ENCODE results near the gene IL6. TPM values are rescaled to one million over a fixed set of nuclear protein-coding genes. Genes with fewer than 3 reads are reported as not detected.
A peak's percentile ranks its signal among the peaks of the same experiment; 100 is the strongest.

Gene IL6
- total RNA-seq, 2 experiments from 2014 or later: not detected

GRCh38 chr7:22697322-22697859, 29.6 kb upstream of the IL6 start:
- peaks cover 41% of the 10 kb centered on the region for H3K4me1 Mint-ChIP-seq (ENCODE audit: low read depth)
- ATAC-seq (ENCODE audit: poor library complexity) (no peak), DNase-seq (no peak)
- no peaks in the 10 kb centered on the region for H3K9me3 Mint-ChIP-seq
- ChIA-PET CTCF (no interaction called here), POLR2A (interaction anchor here (0.7 to 1.6 kb wide), 2 partner anchors 31 to 135 kb away, joined by 3 to 4 read pairs; no protein-coding TSS in a partner anchor)
- no peak overlapping the region for H3K27ac Mint-ChIP-seq
- intact Hi-C loops (cut with DNase I, micrococcal nuclease): no loop called here
- H3K36me3 Mint-ChIP-seq (ENCODE audit: low read depth): no peaks in the 10 kb centered on the region
- H3K27me3 ChIP-seq (ENCODE audit: control insufficient read depth in 1 of 2, insufficient read depth in 2 of 2, low read length in 2 of 2): no peaks in the 10 kb centered on the region
- no peaks in the 10 kb centered on the region for H3K27me3 Mint-ChIP-seq
- H3K4me1 ChIP-seq (ENCODE audit: insufficient read depth, low read length): peaks cover 20% of the 10 kb centered on the region
- H3K27ac ChIP-seq (ENCODE audit: low read depth in 1 of 2, low read length in 2 of 2): no peak overlapping the region
- H3K36me3 ChIP-seq (ENCODE audit: insufficient read depth, low read length): no peaks in the 10 kb centered on the region
- TF ChIP-seq CTCF (IDR thresholded peaks at IDR 0.05): no peak
- H3K4me3 ChIP-seq (ENCODE audit: low read length): no peak overlapping the region
- H3K4me3 Mint-ChIP-seq: no peak overlapping the region
- no peaks in the 10 kb centered on the region for H3K9me3 ChIP-seq (ENCODE audit: control insufficient read depth in 1 of 2, insufficient read depth in 1 of 2, low read length in 2 of 2)

- no peaks in the 10 kb centered on the region for H3K9me3 Mint-ChIP-seq
- H3K27ac Mint-ChIP-seq: no peak overlapping the region
These were observed 29.0 kb upstream of the IL6 start for GRCh38 chr7:22697876-22698606.

DNA sequence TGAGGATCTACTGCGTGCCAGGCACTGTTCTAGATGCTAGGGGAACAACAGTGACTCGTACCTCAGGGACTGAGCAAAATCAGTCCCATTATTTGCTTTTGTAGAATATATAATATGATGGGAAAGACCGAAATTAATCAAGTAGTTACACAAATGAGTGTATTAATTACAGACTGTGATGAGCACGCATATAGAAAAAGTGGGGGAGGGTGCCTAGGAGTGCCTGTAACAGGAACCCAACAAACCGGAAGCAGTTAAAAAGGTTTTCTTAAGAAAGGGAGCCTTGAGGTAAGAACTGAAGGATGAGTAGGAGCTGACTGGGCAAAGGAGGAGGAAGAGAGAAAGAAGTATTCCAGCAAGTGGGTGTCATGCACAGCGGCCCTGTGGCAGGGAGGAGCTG, 28.2 kb upstream of the IL6 start:
- no peak overlapping the region for H3K27ac Mint-ChIP-seq
- intact Hi-C loops (cut with DNase I, micrococcal nuclease): no loop called here
- H3K9me3 Mint-ChIP-seq: no peaks in the 10 kb centered on the region
- H3K4me1 Mint-ChIP-seq (ENCODE audit: low read depth): peaks cover 41% of the 10 kb centered on the region
- Histone ChIP-seq H3K27ac (ENCODE audit: low read depth in 1 of 2, low read length in 2 of 2) (no peak overlapping the region), H3K4me1 (ENCODE audit: insufficient read depth, low read length) (peaks cover 20% of the 10 kb centered on the region), H3K4me3 (ENCODE audit: low read length) (no peak overlapping the region), H3K9me3 (ENCODE audit: control insufficient read depth in 1 of 2, insufficient read depth in 1 of 2, low read length in 2 of 2) (no peaks in the 10 kb centered on the region), H3K27me3 (ENCODE audit: control insufficient read depth in 1 of 2, insufficient read depth in 2 of 2, low read length in 2 of 2) (no peaks in the 10 kb centered on the region), H3K36me3 (ENCODE audit: insufficient read depth, low read length) (no peaks in the 10 kb centered on the region)
- peak in 2 of 14 experiments; percentile 13 to 20 for DNase-seq
- no peak for ATAC-seq (ENCODE audit: poor library complexity)
- CTCF ChIA-PET: no interaction called here
- H3K4me3 Mint-ChIP-seq: no peak overlapping the region
- no peaks in the 10 kb centered on the region for H3K36me3 Mint-ChIP-seq (ENCODE audit: low read depth)
- POLR2A ChIA-PET: no interaction called here
- TF ChIP-seq CTCF (IDR thresholded peaks at IDR 0.05): no peak
- H3K27me3 Mint-ChIP-seq: no peaks in the 10 kb centered on the region

More at GRCh38 chr7:22697876-22698606, 29.0 kb upstream of the IL6 start:
- Histone ChIP-seq H3K4me1 (ENCODE audit: insufficient read depth, low read length) (peaks cover 20% of the 10 kb centered on the region), H3K27ac (ENCODE audit: low read depth in 1 of 2, low read length in 2 of 2) (no peak overlapping the region), H3K27me3 (ENCODE audit: control insufficient read depth in 1 of 2, insufficient read depth in 2 of 2, low read length in 2 of 2) (no peaks in the 10 kb centered on the region), H3K9me3 (ENCODE audit: control insufficient read depth in 1 of 2, insufficient read depth in 1 of 2, low read length in 2 of 2) (no peaks in the 10 kb centered on the region), H3K36me3 (ENCODE audit: insufficient read depth, low read length) (no peaks in the 10 kb centered on the region), H3K4me3 (ENCODE audit: low read length) (no peak overlapping the region)
- peak; percentile 39 for ATAC-seq (ENCODE audit: poor library complexity)
- Mint-ChIP-seq H3K4me3 (no peak overlapping the region), H3K27me3 (no peaks in the 10 kb centered on the region), H3K36me3 (ENCODE audit: low read depth) (no peaks in the 10 kb centered on the region), H3K4me1 (ENCODE audit: low read depth) (peaks cover 41% of the 10 kb centered on the region)
- TF ChIP-seq CTCF (IDR thresholded peaks at IDR 0.05): no peak
- intact Hi-C loops (cut with DNase I, micrococcal nuclease): no loop called here
- DNase-seq: peak in 4 of 14 experiments; percentile 5 to 71 (median 62)
- ChIA-PET POLR2A (interaction anchor here (1.6 kb wide), 1 partner anchor 30 kb away, joined by 4 read pairs; no protein-coding TSS in a partner anchor), CTCF (interaction anchor here (0.5 kb wide), 1 partner anchor 80 kb away, joined by 3 read pairs; no protein-coding TSS in a partner anchor)
